A549 (cell line): ENCODE measurements around the gene FBXO2.

Experiments
- EP300 ChIP-seq, 2 experiments: fragments of >200 bp; sonication (Bioruptor Twin); formaldehyde crosslinking; IDR thresholded peaks; 2 replicates in 1 of 2; 3 replicates in 1 of 2; pipeline ENCODE4 v1.6.1; 2016 to 2017
- RNF2 ChIP-seq: fragments of 200-600 bp; sonication (generic); IDR thresholded peaks from 2 replicates; pipeline ENCODE4 v1.6.1; 2016; ENCODE audit warnings: low read depth, mild to moderate bottlenecking, antibody characterized with exemption, moderate library complexity, borderline replicate concordance

GRCh38 chr1:11606775-11607174, 47.5 kb downstream of the FBXO2 start:
- TF ChIP-seq EP300 (IDR thresholded peaks at IDR 0.05) (no peak), RNF2 (no peak)
